ENCODE data around the gene DACT3.

The DACT3 gene

DNA sequence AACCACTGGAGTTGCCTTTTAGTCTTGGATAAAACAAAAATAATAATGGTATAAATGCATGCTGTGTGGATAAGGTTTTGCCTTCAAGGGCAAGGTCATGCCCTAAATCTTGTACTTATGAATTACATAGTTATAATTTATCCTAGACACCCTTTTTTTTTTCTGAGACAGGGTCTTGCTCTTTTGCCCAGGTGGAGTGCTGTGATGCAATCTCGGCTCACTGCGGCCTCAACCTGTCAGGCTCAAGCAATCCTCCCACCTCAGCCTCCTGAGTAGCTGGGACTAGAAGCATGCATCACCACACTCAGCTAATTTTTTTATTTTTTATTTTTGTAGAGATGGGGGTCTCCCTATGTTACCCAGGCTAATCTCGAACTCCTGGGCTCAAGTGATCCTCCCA lies 7.7 kb upstream of the DACT3 start:
- no peak for DNase-seq (ENCODE audit: low spot score)

DNA sequence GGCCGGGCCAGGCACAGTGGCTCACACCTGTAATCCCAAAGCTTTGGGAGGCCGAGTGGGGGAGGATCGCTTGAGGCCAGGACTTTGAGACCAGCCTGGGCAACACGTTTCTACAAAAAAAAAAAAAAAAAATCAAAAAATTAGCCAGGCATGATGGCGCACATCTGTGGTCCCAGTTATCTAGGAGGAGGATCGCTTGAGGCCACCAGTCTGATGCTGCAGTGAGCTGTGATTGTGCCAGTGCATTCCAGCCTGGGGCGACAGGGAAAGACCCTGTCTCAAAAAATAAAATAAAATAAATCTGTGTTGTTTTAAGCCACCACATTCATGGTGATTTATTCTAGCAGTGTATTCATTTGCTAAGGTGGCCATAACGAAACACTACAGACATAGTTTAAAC lies 4.1 kb upstream of the DACT3 start:
- no peak for DNase-seq (ENCODE audit: low spot score)

DNA sequence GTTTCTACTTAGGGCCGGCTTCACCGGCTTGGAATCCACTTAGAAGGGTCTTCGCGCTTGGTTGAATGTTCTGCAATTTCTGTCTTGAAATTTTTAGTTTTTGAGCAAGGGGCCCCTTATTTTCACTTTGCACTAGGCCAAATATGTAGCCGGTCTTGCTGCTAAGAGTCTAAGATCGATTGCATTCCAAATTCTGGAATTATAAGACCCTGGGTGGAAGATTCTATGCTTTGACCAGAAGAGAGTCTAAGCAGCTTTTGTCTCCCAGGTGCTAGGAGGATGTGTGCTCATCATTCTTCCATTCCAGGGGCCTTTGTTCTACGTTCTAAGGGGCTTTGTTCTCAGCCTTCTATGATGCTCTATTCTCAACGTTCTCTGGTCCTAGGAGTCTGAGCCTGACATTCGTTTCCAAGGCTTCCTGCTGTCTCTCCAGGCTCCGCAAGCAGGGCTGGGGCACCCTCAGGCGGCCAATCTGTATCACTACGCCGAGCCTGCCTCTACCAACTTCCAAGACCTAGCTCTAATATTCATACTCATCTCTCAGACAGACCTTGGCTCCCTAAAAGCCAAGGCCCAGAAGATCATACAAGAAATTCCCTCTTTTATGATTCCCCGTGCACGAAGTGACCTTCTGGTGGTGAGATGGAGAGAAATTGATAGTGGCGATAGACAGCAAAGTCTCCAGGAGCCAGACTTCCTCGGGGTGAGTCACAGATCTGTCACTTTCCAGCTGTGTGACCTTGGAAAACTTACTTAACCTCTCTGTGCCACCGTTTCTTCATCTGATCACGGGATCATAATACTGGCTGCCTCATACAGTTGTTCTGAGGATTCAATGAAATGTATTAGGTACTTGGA lies 982 bp upstream of the DACT3 start:
- peak; percentile 95 for DNase-seq (ENCODE audit: low spot score)

DNA sequence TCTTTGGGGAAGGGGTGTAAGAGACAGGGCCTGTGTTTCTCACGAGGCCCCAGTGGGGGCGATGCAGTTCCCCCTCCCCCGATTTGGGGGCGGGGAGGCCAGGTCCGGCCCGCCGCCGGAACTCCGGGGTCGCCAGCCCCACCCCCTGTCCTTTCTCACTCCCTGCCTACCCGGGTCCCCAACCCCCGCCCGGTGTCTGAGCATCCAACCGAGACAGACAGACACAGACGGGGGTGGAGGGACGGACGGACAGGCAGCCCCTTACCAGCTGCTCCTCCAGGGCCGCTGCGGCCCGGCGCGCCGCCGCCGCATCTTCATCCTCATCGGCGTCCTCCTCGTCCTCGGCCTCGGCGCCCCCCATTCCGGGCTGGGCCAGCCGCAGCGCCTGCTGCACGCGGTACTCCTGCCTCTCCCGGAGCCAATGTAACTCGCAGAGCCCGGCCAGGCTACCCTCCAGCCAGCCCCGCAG lies 397 bp downstream of the DACT3 start:
- DNase-seq (ENCODE audit: low spot score), result no peak

DNA sequence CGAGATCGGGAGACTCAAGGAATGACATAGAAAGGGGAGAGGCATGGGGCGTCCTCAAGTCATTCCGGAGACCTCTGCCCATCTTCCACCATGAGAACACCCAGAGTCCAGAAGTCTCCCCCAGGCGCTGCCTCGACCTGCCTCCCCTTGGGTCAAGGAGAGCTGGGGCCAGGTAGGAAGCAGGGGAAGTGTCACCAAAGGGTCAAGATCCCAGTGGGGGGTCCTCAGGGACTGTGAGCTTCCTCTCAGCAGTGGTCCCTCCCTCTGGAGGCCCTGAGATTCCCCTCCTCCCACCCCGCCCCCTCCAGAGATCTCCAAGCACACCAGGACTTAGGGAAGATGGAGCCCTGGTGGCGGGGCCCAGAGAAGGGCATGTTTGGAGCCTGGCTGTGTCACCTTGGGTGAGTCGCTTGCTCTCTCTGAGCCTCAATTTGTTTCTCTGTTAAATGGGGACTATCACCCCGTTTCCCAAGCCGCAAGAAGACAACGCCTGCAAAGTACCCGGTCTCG lies 919 bp downstream of the DACT3 start:
- DNase-seq (ENCODE audit: low spot score), result peak; percentile 62

DNA sequence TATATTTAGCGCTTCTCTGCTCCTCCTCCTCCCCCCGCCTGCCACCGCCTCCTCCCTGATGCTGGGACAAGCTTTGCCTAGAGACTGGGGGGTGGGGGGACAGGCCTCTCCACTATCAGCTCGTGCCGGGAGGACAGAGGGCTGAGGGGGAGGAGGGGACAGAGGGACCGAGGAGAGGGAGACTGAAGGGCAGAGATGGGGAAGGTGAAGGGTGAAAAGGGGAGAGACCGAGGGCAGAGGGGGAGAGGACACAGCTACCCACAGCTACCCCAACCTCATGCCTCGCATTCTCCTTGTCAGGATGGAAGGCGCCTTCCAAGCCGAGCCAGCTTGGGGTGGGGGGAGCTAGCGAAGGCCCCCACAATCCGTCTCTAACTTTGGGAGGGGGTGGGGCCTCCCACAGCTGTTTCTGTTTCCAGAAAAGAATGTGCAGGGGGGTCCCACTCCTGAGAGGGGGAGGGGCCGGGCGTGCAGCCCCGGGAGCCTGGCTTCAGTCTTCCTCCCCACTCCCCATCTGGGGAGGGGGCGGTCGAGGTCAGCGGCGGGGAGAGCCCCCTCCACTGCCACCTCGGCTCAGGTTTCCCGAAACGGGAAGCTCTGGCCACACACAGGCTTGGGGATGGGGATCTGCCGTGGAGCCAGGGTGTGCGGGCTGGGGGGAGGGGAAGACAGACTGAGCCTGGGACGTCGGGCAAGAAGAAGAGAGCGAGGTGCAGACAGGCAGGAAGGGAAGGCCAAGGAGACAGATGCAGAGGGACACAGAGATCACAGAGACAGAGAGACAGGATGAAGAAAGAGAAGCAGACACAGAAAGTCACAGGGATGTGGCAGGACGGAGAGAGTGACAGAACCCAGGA lies 1.6 kb downstream of the DACT3 start:
- DNase-seq (ENCODE audit: low spot score), result peak; percentile 27

DNA sequence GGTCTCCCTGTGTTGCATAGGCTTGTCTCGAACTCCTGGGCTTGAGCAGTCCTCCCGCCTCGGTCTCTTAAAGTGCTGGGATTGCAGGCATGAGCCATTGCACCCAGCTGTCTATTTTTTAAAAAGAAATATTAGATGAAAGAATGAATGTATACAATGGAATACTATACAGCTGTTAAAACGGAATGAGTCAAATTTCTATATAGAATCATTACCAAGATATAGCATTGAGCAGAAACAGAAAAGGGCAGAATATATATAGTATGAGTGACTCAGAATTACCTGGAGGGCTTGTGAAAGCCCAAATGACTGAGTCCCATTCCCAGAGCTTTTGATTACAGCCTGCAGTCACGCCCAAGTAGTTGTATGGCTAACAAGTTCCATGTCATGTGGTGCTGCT lies 4.4 kb downstream of the DACT3 start:
- DNase-seq (ENCODE audit: low spot score), result no peak

DNA sequence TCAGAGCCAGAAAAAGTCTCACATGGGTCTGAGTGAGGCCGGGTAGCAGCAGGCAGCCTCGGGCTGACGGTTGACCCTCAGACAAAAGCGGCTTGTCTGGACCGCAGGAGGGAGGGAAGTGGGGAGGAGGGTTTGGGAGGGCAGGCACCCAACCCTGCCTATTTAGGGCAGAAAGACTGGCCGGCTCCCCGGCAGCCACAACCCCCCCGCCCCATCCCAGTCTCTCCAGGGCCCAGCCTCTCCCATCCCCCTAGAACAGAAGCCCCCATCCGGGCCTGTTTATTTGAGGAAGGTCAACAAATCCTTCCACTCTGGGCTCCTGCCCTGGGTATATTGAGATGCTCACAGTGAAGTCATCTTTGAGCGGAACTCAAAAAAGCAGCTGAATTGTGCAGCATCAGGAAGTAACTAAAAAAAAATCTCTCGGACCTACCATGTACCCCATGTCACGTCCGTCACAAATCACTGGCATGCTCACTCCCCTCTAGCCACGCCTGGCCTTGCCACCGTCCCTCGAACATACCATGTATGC lies 6.3 kb downstream of the DACT3 start:
- no peak for DNase-seq (ENCODE audit: low spot score)

DNA sequence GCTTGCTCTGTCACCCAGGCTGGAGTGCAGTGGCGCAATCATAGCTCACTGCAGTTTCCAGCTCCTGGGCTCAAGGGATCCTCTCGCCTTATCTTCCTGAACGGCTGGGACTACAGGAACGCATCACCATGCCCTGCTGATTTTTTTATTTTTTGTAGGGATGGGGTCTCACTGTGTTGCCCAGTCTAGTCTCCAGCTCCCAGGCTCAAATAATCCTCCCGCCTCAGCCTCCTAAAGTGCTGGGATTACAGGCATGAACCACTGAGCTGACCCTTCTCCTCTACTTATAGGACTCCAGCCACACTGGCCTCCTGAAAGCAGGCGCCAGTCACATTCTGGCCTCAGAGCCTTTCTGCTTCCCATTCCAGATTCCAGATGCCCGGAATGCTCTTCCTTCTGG lies 10.5 kb downstream of the DACT3 start:
- DNase-seq (ENCODE audit: low spot score), result no peak

DNA sequence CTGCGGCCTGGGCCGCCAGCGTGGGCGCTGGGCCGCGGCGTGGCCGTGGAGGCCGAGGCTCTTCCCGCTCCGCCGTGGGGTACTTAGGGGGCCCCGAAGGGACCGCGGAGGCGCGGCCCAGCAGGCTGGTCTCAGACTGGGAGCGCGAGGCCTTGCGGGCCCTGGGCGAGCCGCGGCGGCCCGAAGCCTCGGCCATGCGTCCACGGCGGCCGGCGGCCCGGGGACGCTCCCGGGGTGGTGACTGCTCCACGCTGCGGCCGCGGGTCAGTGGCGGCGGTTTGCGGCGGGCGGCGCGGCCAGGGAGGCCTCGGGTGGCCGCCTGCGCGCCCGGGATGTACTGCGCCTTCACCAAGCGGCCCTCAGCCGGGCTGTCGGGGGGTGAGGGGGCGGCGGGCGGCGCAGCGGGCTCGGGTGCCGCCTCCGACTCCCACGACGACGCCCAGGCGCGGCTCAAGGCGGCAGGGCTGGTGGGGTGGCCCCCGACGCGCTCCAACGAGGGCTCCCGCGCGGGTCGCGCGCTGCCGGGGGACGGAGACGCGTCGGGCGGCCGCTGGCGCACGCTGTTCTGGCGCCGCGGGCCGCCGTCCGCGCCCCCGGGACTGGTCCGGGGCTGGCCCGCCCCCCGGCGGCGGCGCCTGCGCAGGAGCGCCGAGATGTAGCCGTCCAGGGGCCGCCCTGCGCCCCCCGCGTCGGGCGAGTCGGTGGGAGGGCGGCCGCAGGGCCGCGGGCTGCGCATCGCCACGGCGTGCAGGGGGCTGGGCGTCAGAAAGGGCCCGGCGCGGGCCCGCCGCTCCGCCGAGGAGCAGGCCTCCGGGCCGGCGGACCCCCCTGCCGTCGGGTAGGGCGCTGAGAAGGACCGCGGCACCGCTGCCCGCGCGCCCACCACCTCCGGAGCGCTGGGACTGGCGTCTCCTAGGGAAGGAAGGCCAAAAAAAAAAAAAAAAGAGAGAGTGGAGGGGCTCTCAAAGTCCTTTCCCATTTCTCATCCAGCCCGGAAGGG lies 11.7 kb downstream of the DACT3 start:
- no peak for DNase-seq (ENCODE audit: low spot score)

DNA sequence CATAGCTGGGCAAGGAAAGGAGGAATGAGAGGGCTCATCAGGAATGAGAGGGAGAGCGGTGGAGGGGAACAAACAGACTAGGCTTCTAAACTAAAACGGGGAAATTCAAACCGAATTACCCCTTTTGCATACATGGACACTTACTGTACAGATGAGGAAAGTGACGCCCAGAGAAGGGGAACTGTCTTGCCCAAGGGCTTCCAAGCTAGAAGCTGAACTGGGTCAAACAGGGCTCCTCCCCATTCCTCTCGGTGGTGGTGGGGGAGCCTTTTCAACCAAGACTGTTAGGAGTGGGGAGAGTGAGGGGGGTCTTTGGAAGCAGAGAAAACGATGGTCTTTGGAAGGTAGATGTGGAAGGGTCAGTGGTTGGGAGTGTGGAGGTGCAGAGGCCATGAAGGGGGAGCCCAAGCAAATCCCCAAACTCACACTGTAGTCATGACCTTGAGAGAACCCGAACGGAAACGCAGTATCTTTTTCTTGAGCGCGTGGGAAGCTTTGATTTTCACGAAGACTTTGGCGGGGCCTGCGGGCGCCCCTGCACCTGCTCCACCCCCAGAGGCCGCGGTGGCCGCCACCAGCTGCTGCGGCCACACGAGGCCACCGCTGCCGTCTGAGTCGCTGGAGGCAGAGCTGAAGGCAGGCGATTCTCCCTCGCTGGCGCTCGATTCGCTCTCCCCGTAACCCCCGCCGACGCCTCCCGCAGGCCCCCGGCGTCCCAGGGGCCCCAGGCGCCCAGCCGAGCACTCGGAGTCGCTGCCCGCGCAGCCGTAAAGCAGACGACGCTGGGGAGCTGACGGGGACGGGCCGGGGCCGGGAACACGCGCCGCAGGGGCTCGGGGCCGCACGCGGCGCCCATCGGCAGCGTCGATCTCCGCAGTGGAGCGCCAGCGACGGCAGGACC lies 12.7 kb downstream of the DACT3 start:
- no peak for DNase-seq (ENCODE audit: low spot score)

DNA sequence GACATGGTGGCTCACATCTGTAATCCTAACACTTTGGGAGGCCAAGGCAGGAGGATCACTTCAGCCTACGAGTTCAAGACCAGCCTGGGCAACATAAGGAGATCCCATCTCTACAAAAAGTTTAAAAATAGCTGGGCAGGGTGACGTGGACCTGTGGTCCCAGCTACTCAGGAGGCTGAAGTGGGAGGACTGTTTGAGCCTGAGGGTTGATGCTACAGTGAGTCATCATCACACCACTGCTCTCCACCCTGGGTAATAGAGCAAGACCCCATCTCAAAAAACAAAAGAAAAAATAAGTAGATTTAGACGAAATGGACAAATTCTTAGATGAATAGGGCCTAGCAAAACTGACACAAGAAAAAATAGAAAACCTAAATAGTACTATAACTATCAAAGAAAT lies 14.6 kb downstream of the DACT3 start:
- DNase-seq (ENCODE audit: low spot score), result no peak

DNA sequence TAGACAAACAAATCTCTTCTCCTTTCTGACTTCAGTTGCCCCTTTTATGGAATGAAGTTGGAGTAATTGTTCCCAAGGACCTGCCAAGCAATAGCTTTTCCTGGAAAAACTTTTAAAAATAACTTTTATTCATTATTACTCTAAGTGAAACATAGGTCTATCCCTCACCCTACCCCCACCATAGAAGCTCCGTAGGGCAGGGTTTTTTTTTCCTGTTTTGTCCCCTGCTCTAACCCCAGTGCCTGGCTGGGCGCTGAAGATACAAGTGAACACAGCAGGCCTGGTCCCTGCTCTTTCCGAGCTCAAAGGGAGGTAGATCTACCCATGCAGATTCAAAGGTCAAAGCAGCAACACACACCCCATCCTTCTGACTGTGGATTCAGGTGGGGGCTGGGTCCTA lies 16.3 kb downstream of the DACT3 start:
- no peak for DNase-seq (ENCODE audit: low spot score)

DNA sequence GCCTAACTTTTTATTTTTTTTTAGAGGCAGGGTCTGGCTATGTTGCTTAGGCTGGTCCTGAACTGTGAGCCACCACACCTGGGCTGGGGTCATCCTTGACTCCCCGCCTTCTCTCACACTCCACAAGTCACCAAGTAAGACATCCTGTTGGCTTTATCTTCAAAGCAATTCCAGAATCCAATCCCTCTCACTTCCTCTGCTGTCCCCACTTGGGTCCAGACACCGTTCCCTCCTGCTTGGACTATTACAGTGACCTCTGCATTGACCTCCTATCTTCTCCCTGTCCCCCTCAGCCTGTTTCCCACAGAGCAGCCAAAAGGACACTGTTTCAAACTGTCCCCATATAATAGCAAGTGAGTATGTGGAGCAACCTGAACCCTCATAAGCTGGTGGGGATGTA lies 20.3 kb downstream of the DACT3 start:
- DNase-seq (ENCODE audit: low spot score), result no peak

DNA sequence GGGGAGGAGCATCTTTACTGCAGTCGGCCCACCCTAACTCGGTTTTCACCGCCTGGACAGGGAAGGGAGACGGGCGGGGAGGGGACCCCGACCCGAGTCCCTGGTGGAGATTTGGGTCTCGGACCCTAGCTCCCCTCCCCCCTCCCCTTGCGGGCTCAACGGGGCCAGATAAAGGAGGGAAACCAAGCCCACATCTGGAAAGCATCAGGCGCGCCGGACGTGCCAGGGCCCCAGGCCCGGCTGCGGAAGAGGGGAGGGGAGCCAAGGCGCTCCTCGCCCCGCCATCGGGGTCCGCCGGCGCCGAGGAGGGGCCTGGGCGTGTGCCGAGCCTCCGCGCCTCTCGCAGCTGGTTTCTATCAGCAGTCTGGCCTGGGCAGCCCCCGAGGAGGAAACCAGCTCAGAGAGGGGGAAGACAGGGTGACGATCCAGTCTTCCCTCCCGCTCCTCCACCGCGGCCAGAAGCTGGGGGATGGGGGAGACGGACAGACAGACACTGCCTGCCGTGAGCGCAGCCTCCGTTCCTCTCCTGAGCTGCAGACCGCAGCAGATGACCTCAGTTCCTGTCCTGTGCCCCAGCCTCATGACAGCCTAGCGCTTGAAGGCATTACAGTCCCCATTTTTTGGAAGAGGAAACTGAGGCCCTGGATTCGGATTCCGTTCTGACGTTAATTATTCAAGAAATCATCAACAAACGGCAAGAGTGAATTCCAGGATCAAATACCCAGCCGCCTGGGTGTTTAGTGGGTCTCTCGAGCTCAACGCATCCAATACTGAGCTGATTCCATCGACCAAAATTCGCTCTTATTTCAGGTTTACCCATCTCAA lies 21.4 kb downstream of the DACT3 start:
- no peak for DNase-seq (ENCODE audit: low spot score)

DNA sequence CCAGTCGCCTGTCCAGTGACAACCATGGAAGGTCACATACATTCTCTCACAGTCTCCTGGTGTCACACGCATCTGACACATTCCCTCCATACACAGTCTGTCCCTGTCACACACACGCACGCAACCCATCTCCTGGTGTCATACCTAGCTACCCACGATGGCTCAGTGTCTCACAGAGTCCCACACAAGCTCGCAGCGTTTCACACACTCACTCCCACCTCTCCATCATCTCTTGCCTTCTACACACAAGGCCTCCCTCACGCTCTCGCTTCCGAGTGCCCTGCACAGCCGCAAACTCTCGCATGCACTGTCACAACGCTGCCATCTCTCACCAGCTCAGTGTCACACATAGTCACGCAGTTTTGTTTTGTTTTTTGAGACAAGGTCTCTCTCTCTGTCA lies 23.8 kb downstream of the DACT3 start:
- DNase-seq (ENCODE audit: low spot score), result no peak

DNA sequence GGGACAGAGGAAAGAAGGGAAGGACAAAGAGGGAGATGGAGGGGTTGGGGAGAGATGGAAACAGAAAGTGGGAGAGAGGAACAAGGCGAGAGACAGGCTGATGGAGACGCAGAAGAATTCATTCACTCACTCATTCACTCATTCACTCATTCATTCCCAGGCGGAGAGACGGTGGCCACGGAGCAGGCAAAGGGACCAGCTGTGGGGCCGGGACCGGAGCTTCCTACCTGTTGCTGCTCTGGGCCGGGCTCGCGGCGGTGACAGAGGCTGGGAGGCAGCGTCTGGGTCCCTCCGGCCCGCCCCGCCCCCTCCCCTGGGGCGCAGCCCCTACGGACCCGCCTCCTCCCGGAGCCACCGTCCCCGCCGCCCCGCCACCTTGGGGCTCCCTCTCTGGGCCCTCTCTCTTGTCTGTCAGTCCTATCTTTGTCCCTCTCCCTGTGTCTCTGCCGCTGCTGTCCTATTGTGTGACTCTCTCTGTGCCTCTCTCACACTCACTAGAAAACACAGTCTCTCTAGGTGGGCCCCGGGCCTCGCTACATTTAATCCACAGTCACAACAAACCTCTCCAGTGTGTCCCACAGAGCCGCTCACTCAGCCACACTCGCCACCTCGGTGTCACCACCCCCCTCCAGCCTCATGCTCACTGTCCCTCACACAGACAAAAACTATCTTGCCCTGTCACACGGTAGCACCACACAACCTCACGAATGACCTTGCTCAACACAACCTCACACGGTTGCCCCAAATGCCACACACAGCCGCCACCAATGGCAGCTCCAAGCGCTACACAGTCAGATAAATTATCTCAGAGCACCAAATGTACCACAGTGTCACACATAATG lies 24.8 kb downstream of the DACT3 start, which contains the start of gene GNG8:
Gene GNG8 (minus strand): TSS at position 283 of the 842 bp plus-strand sequence. CDS start 1,520 bp downstream, outside the sequence.
- no peak for DNase-seq (ENCODE audit: low spot score)

DNA sequence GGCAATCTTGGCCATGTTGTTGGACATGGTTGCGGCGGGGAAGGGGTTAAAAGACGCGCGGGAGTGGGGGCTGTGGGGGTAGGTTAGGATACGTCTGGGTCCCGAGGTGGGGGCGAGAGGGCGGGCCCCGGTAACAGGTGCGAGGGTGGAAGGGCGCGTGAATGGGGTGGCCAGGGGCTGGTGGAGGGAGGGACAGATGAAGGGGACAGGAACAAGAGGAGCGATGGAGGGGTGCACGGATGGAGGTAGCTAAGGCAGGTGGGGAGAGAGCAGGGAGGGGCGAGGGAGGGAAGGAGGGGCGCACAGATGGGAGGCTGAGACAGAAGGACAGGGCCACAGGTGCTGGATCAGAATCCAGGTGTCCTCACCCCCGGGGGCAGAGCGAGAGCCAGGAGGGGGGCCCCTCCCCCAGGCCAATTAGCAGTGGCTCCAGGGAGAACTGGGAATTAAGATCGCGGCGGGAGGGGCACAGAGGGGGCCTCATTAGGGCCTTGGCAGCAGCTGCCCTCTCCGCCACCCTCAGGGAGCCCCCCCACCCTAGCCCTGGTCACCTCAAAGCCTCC lies 26.2 kb downstream of the DACT3 start:
- no peak for DNase-seq (ENCODE audit: low spot score)
